Measurements from ENCODE around the gene MGAT5B. TPM values are rescaled to one million over a fixed set of nuclear protein-coding genes. Genes with fewer than 3 reads are reported as not detected.

The MGAT5B gene
- total RNA-seq, 2 donors from 2014 or later, result 3.6 TPM; not detected in 1

- no peak overlapping the region for H3K4me3 ChIP-seq
- H3K27me3 ChIP-seq, result no peaks in the 10 kb centered on the region
- DNase-seq (no peak), ATAC-seq (no peak)
- WGBS, 2 donors, result 75% methylated on average over 13 of the region's 13 CpGs
- H3K27ac ChIP-seq, result no peak overlapping the region
- TF ChIP-seq POLR2A (IDR thresholded peaks at IDR 0.05) (no peak), CTCF (IDR thresholded peaks at IDR 0.05) (no peak)
- H3K9me3 ChIP-seq, result no peaks in the 10 kb centered on the region
- no peaks in the 10 kb centered on the region for H3K4me1 ChIP-seq
- intact Hi-C loops (cut with DNase I), result no loop called here
- no peaks in the 10 kb centered on the region for H3K36me3 ChIP-seq (replicated peaks in 1 of 2; ENCODE audit: insufficient read depth in 1 of 2, low read depth in 2 of 2)
These were observed 120.6 kb downstream of the MGAT5B start for GRCh38 chr17:76988796-76989195.

- Histone ChIP-seq H3K27ac (no peak overlapping the region), H3K9me3 (no peaks in the 10 kb centered on the region), H3K27me3 (no peaks in the 10 kb centered on the region), H3K4me1 (no peaks in the 10 kb centered on the region), H3K36me3 (replicated peaks in 1 of 2; ENCODE audit: insufficient read depth in 1 of 2, low read depth in 2 of 2) (no peaks in the 10 kb centered on the region), H3K4me3 (no peak overlapping the region)
- no peak for ATAC-seq
- no peak for DNase-seq
- WGBS, 2 donors, result 45 to 47% methylated on average over 3 to 5 of the region's 5 CpGs
- TF ChIP-seq CTCF (IDR thresholded peaks at IDR 0.05) (no peak), POLR2A (IDR thresholded peaks at IDR 0.05) (no peak)
- intact Hi-C loops (cut with DNase I), result no loop called here
These were observed 121.3 kb downstream of the MGAT5B start for GRCh38 chr17:76989519-76989918.

- no peak for DNase-seq
- WGBS, 2 donors, result 25 to 33% methylated on average over 5 of the region's 5 CpGs
- Histone ChIP-seq H3K9me3 (no peaks in the 10 kb centered on the region), H3K27ac (no peak overlapping the region), H3K4me1 (no peaks in the 10 kb centered on the region), H3K27me3 (no peaks in the 10 kb centered on the region), H3K4me3 (no peak overlapping the region), H3K36me3 (replicated peaks in 1 of 2; ENCODE audit: insufficient read depth in 1 of 2, low read depth in 2 of 2) (no peaks in the 10 kb centered on the region)
- ATAC-seq, result no peak
- no peak for TF ChIP-seq CTCF (IDR thresholded peaks at IDR 0.05)
- TF ChIP-seq POLR2A (IDR thresholded peaks at IDR 0.05), result no peak
- intact Hi-C loops (cut with DNase I), result no loop called here
These were observed 124.7 kb downstream of the MGAT5B start for GRCh38 chr17:76992891-76993290.

- no peak overlapping the region for H3K27ac ChIP-seq
- no peak overlapping the region for H3K4me3 ChIP-seq
- H3K27me3 ChIP-seq, result no peaks in the 10 kb centered on the region
- intact Hi-C loops (cut with DNase I), result no loop called here
- 41 to 56% methylated on average over 4 to 5 of the region's 5 CpGs for WGBS, 2 donors
- H3K36me3 ChIP-seq (replicated peaks in 1 of 2; ENCODE audit: insufficient read depth in 1 of 2, low read depth in 2 of 2), result no peaks in the 10 kb centered on the region
- H3K9me3 ChIP-seq, result no peaks in the 10 kb centered on the region
- no peak for TF ChIP-seq CTCF (IDR thresholded peaks at IDR 0.05)
- no peak for TF ChIP-seq POLR2A (IDR thresholded peaks at IDR 0.05)
- no peaks in the 10 kb centered on the region for H3K4me1 ChIP-seq
- DNase-seq (no peak), ATAC-seq (no peak)
These were observed 125.4 kb downstream of the MGAT5B start for GRCh38 chr17:76993651-76994050.

- TF ChIP-seq CTCF (IDR thresholded peaks at IDR 0.05) (no peak), POLR2A (IDR thresholded peaks at IDR 0.05) (no peak)
- intact Hi-C loops (cut with DNase I), result no loop called here
- H3K4me3 ChIP-seq, result no peak overlapping the region
- H3K27ac ChIP-seq, result no peak overlapping the region
- no peaks in the 10 kb centered on the region for H3K9me3 ChIP-seq
- no peak for ATAC-seq
- no peak for DNase-seq
- no peaks in the 10 kb centered on the region for H3K36me3 ChIP-seq (replicated peaks in 1 of 2; ENCODE audit: insufficient read depth in 1 of 2, low read depth in 2 of 2)
- no peaks in the 10 kb centered on the region for H3K4me1 ChIP-seq
- H3K27me3 ChIP-seq, result no peaks in the 10 kb centered on the region
- WGBS, 2 donors, result 47 to 48% methylated on average over 6 of the region's 6 CpGs
These were observed 126.0 kb downstream of the MGAT5B start for GRCh38 chr17:76994237-76994637.

Data from body of pancreas (tissue), 4 donors.